ENCODE data around the gene HIF1AN.

HIF1AN gene

GRCh38 chr10:100553929-100554328 is 18.2 kb downstream of the HIF1AN start:
- Histone ChIP-seq H3K9ac (no peak overlapping the region), H3K4me2 (ENCODE audit: low read length) (no peak overlapping the region), H3K4me1 (peaks cover 18% of the 10 kb centered on the region), H3K27ac (no peak overlapping the region), H3K27me3 (ENCODE audit: control insufficient read depth, insufficient read depth, low read length) (no peaks in the 10 kb centered on the region), H2AFZ (no peak overlapping the region), H3K4me3 (ENCODE audit: low read depth, low read length) (no peak overlapping the region), H3K79me2 (no peaks in the 10 kb centered on the region), H3K36me3 (ENCODE audit: control insufficient read depth, insufficient read depth, low read length) (no peaks in the 10 kb centered on the region), H3K9me3 (ENCODE audit: control insufficient read depth, low read length) (no peaks in the 10 kb centered on the region)
- no peak for TF ChIP-seq CTCF (IDR thresholded peaks at IDR 0.05)

- no peaks in the 10 kb centered on the region for H3K27me3 ChIP-seq (ENCODE audit: control insufficient read depth, insufficient read depth, low read length)
- H2AFZ ChIP-seq = no peak overlapping the region
- peaks cover 10% of the 10 kb centered on the region for H3K4me1 ChIP-seq
- TF ChIP-seq CTCF (IDR thresholded peaks at IDR 0.05) = no peak
- H3K36me3 ChIP-seq (ENCODE audit: control insufficient read depth, insufficient read depth, low read length) = no peaks in the 10 kb centered on the region
- no peak overlapping the region for H3K4me2 ChIP-seq (ENCODE audit: low read length)
- H3K9me3 ChIP-seq (ENCODE audit: control insufficient read depth, low read length) = no peaks in the 10 kb centered on the region
- H3K4me3 ChIP-seq (ENCODE audit: low read depth, low read length) = no peak overlapping the region
- no peak overlapping the region for H3K9ac ChIP-seq
- H3K27ac ChIP-seq = no peak overlapping the region
- no peaks in the 10 kb centered on the region for H3K79me2 ChIP-seq
These were observed 19.2 kb downstream of the HIF1AN start for GRCh38 chr10:100554902-100555301.

GRCh38 chr10:100560248-100560647 is 24.5 kb downstream of the HIF1AN start:
- H3K27me3 ChIP-seq (ENCODE audit: control insufficient read depth, insufficient read depth, low read length) = no peaks in the 10 kb centered on the region
- H3K27ac ChIP-seq = no peak overlapping the region
- no peak overlapping the region for H2AFZ ChIP-seq
- H3K9ac ChIP-seq = no peak overlapping the region
- H3K36me3 ChIP-seq (ENCODE audit: control insufficient read depth, insufficient read depth, low read length) = no peaks in the 10 kb centered on the region
- no peaks in the 10 kb centered on the region for H3K9me3 ChIP-seq (ENCODE audit: control insufficient read depth, low read length)
- H3K4me2 ChIP-seq (ENCODE audit: low read length) = no peak overlapping the region
- H3K4me3 ChIP-seq (ENCODE audit: low read depth, low read length) = no peak overlapping the region
- H3K4me1 ChIP-seq = no peaks in the 10 kb centered on the region
- TF ChIP-seq CTCF (IDR thresholded peaks at IDR 0.05) = no peak
- no peaks in the 10 kb centered on the region for H3K79me2 ChIP-seq

GRCh38 chr10:100561005-100561404 is 25.3 kb downstream of the HIF1AN start:
- Histone ChIP-seq H3K9me3 (ENCODE audit: control insufficient read depth, low read length) (no peaks in the 10 kb centered on the region), H3K4me2 (ENCODE audit: low read length) (no peak overlapping the region), H3K27ac (no peak overlapping the region), H3K4me3 (ENCODE audit: low read depth, low read length) (no peak overlapping the region), H2AFZ (no peak overlapping the region), H3K27me3 (ENCODE audit: control insufficient read depth, insufficient read depth, low read length) (no peaks in the 10 kb centered on the region), H3K36me3 (ENCODE audit: control insufficient read depth, insufficient read depth, low read length) (no peaks in the 10 kb centered on the region), H3K79me2 (no peaks in the 10 kb centered on the region), H3K9ac (no peak overlapping the region), H3K4me1 (no peaks in the 10 kb centered on the region)
- TF ChIP-seq CTCF (IDR thresholded peaks at IDR 0.05) = no peak

GRCh38 chr10:100562008-100562672 is 26.4 kb downstream of the HIF1AN start:
- no peaks in the 10 kb centered on the region for H3K27me3 ChIP-seq (ENCODE audit: control insufficient read depth, insufficient read depth, low read length)
- TF ChIP-seq CTCF (IDR thresholded peaks at IDR 0.05) = peak; percentile 92
- no peak overlapping the region for H3K9ac ChIP-seq
- H3K36me3 ChIP-seq (ENCODE audit: control insufficient read depth, insufficient read depth, low read length) = no peaks in the 10 kb centered on the region
- H3K9me3 ChIP-seq (ENCODE audit: control insufficient read depth, low read length) = no peaks in the 10 kb centered on the region
- H3K4me1 ChIP-seq = no peaks in the 10 kb centered on the region
- no peak overlapping the region for H3K4me3 ChIP-seq (ENCODE audit: low read depth, low read length)
- no peak overlapping the region for H3K27ac ChIP-seq
- H2AFZ ChIP-seq = peak overlapping the region; percentile 61
- no peak overlapping the region for H3K4me2 ChIP-seq (ENCODE audit: low read length)
- no peaks in the 10 kb centered on the region for H3K79me2 ChIP-seq

Data from parathyroid adenoma (tissue), 2 donors.